HG03442 (cell line): ENCODE results near the gene ISM1.

ENCODE experiments used
- ATAC-seq: cut with Tn5 transposase; IDR thresholded peaks from one replicate; pipeline ENCODE4 v1.9.1; 2021; ENCODE audit warnings: mild to moderate bottlenecking, moderate library complexity; ENCODE audit not compliant: unreplicated experiment

Gene ISM1

GRCh38 chr20:13220904-13221297, at the start of gene ISM1:
Gene ISM1 (plus strand): TSS chr20:13221274. CDS start chr20:13221777, 503 bp downstream.
- ATAC-seq: peak; percentile 15

GRCh38 chr20:13173201-13173600, 47.9 kb upstream of the ISM1 start:
- ATAC-seq: no peak

- peak; percentile 75 for ATAC-seq
Measured at GRCh38 chr20:13174402-13174801, 46.7 kb upstream of the ISM1 start.

DNA sequence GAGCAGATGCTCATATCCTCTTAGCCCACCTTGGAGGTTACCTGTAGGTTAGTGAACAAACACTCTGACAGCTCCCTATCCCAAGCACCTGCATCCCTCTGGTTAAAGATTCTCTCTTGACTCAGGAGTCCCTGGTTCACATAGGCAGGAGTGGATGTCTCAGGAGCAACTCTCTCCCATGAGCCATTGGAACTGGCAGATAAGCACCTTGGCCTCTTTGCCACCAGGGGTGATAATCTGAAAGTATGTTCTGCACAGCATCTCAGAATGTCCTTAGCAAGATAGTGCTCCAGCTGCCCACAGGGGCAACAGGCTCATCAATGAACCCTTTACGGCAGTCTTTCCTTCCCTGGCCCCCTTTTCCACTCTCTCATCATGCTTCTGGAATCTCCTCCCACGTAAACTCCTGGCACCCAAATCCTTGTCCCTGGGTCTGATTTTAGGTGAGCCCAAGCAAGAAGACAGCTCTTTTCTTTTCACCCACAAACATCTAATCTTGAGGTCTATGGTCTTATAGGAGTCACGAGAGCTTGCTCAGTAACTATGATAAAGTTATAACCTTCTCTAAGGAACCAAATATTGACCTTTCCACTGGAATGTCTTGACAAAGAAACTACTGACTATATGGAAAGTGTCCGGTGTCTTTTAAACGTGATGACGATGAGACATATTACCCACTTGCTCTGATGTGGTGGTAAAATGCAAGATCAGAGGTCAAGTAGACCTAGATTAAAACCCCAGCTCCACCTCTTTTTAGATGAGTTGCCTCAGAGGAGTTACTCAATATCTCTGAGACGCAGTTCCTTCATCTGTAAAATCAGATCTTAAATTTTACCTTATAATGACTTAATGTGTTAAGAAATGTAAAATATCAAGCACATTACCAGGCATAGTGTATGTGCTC, 39.8 kb upstream of the ISM1 start:
- ATAC-seq: no peak

DNA sequence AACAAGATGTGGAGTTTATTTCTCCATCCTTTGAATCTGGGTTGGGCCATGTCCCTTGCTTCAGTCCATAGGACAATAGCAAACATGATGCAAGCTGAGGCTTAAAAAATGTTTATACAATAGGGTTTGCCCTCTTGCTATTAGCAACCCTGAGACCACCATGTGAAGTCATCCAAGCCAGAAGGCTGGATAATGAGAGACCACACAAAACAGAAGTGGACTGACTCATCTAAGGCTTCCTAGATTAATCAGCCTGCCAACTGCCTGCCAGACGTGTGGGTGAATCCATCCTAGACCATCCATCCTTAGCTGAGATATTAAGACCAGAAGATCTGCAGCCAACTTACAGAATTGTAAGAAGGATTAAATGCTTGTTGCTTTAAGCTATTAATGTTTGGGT, 38.1 kb upstream of the ISM1 start:
- no peak for ATAC-seq

- ATAC-seq: no peak
Measured at GRCh38 chr20:13186043-13186774, 34.9 kb upstream of the ISM1 start.

- no peak for ATAC-seq
Measured at GRCh38 chr20:13187899-13188298, 33.2 kb upstream of the ISM1 start.

- no peak for ATAC-seq
Measured at GRCh38 chr20:13199279-13199678, 21.8 kb upstream of the ISM1 start.

DNA sequence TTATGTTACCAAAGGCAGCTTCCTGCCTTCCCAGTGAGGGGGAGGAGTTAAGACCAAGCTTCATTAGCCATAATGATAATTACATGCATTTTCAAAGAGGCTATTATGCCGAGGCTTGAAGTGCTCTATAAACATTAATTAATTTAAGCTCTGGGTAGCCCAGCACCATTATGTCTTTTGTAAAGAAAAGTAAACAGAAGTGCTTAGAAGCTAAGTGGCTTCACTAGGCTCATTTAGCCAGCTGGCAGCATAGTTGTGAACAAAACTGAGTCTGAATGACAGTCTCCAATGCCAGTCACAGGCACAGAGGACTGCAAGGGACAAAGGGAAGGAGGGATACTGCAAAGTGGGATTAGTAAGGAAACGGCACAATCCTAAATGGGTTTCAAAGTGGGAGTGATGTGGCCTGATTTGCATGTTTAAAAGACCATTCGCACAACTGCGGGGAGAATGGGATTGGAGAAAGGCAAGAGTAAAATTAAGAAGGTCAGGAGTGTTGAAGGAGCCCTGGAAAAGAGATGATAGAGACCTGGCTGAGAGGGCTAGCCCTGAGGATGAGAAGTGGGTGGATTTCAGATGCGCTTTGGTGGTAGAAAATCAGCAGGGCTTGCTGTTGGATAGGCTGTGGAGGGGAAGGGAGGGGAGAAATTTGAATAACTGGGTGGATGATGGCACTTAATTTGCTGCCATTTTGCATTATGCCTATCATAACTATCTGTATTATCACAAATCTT, 20.1 kb upstream of the ISM1 start:
- no peak for ATAC-seq

DNA sequence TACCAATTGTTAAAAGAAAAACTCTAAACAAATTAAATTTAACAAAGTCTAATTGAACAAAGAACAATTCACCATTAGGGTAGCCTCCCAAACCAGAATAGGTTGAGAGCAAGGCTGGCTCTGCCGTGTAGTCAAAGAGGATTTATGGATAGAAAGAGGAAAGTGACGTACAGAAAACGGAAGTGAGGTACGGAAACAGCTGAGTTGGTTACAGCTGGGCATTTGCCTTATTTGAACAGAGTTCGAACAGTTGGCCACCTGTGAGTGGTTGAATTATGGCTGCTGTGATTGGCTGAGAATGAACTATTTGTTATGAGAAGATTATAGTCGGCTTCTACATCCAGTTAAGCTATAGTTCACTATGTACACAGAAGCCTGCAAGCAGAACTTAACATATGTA, 18.5 kb upstream of the ISM1 start:
- no peak for ATAC-seq

DNA sequence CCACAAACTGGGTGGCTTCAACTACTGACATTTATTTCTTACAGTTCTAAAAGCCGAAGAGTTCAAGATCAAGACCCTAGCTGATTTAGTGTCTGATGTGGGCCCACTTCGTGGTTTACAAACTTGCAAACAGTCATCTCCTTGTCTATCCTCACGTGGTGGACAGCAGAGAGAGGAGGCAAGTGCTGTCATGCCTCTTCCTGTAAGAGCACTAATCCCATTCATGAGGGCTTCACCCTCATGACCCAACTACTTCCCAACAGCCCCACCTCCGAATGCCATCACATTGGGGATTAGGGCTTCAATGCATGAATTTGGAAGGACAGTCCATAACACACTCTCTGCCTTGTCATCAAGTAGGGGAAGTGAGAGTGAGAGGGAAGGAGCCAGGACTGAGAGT, 15.6 kb upstream of the ISM1 start:
- no peak for ATAC-seq

DNA sequence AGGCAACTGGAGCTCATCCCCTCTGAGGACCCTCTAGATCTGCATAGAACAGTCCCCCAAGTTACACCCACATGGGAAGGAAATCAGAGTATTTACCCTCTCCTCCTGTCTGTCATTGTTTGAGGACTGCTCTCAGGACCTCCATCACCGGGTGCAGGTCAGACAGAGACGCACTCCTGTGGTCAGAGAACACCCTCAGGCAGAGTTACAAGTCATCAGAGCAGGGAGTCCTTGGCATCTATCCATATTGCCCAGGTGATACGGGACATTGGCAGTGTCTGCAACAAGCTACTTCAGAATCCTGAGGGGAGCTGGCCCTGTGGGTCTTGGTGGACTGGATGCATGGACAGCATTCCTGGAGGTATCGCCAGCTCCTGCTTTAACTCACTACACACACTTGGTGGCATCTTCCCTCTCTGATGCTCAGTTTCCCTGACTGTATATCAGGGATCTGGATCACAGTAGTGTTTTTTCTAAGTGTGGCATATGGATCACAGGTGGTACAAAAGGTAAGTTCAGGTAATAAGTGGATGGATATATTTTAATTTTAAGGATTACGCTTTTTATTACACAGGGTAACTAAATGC, 15.1 kb upstream of the ISM1 start:
- no peak for ATAC-seq

GRCh38 chr20:13207016-13207415, 14.1 kb upstream of the ISM1 start:
- no peak for ATAC-seq

DNA sequence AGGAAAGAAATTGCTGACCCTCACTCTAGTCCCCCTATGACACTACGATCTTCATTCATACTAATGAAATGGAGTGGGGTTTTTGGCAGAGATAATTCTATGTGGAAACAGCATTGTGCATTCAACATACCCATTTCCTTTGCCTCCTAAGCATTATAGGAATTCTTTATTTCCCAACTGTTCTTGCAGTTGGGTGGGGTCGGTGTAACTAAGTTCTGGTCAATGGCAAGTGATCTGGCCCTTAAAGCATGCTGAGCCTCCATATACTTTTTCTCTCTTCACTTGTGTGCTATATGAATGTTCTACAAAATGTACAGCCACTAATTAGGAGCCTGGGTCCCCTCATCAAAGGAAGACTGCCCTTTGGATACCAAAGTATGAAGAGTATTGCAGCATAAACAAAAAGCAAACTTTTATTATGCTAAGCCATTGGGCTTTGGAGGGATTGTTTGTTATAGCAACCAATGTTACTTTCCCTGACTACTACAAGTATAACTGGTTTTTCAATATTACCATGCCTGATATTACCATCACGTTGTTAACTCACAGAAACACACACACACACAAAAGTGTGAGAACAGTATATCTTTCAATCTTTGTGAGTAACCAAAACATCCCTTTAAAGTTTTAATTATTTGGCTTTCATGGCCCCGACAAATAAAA, 9.0 kb upstream of the ISM1 start:
- no peak for ATAC-seq

GRCh38 chr20:13212750-13213149, 8.3 kb upstream of the ISM1 start:
- ATAC-seq: no peak

- ATAC-seq: no peak
Measured at GRCh38 chr20:13213335-13213734, 7.7 kb upstream of the ISM1 start.

DNA sequence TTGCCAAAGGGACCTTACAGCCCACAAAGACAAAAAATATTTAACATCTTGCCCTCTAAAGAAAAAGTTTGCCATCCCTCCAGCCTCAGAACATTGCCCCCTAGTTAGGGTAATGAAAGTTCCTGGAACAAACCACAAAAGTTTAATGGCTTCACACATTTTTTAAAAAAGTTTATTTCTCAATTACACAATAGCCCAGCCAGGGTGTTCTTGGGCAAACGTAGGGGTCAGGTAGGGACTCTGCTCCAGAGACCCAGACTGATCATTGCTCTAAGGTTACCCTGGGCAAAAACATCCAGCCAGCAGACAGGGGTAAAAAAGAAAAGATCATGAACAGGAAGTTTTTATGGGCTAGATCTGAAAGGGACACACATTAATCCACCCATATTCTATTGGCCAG, 4.5 kb upstream of the ISM1 start:
- ATAC-seq: no peak

- ATAC-seq: no peak
Measured at GRCh38 chr20:13219327-13220193, 1.5 kb upstream of the ISM1 start.

DNA sequence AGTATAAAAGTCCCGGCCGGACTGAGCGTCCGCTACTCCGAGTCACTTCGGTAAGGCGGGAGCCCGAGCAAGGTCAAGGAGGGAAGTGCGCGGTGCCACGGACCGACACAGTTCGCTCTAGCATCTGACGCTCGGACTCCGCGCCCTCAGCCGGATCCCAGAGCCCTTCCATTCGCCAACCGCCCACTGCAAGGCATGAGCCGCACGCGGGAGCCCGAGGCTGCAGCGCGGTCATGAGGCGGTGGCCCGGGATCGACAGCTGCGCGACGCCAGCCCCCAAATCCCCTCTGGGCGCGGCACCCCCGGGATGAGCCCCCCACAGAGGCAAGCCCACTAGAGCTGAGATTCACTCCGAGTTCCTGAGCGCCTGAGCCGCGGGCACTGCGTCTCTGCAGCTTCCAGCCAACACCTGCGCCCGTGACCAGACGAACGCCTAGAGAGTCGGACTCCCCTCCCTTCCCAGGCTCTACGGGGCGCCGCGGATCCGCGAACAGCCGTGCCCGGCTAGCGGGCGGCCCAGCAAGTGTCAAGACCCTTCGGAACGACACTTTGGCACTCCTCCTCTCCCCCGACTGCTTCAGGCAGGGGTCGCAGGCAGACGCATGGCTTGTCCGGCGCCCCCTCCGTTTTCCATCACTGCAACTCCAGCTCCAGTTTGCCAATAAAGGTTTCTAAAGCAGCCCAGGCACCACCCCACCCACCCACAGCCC, 725 bp upstream of the ISM1 start:
- ATAC-seq: no peak
